OCI-LY7 (cell line): ENCODE data around the gene DRD1. TPM values are rescaled to one million over a fixed set of nuclear protein-coding genes. Genes with fewer than 3 reads are reported as not detected.

Experiments
- BruUV-seq: library from RNA; stranded (reverse); fragments of 400-500 nt; replicated peaks from 2 replicates; lab custom pipeline; 2021; lab: Mats Ljungman, UMichigan
- CTCF ChIA-PET: fragments of 300-600 bp; sonication (Branson Sonifier 250); formaldehyde crosslinking; loops from one replicate; lab custom pipeline; 2022; ENCODE audit warnings: antibody characterized with exemption; ENCODE audit not compliant: unreplicated experiment; lab: Charles Lee
- POLR2A ChIA-PET: fragments of 300-600 bp; sonication (Branson Sonifier 250); formaldehyde crosslinking; loops from one replicate; lab custom pipeline; 2022; ENCODE audit warnings: antibody characterized with exemption; lab: Charles Lee
- DNase-seq: peaks from one replicate; pipeline ENCODE4 v3.0.0-alpha.2; 2015; ENCODE audit warnings: low spot score
- H2AFZ ChIP-seq: fragments of 200-600 bp; sonication (generic), shearing (Covaris generic); 2 replicates; pipeline ENCODE4 v1.6.1; 2014; ENCODE audit warnings: mild to moderate bottlenecking, antibody characterized with exemption, low read length, moderate library complexity
- H3K27ac ChIP-seq: fragments of 200-600 bp; sonication (generic); 2 replicates; pipeline ENCODE4 v1.5.1; 2014; ENCODE audit warnings: mixed run types, low read depth, mild to moderate bottlenecking, moderate library complexity, low read length, inconsistent platforms; ENCODE audit not compliant: poor library complexity, severe bottlenecking
- H3K36me3 ChIP-seq: fragments of 200-600 bp; sonication (generic); 2 replicates; pipeline ENCODE4 v1.6.1; 2014; ENCODE audit warnings: mild to moderate bottlenecking, antibody characterized with exemption, low read length, moderate library complexity, mixed read lengths; ENCODE audit not compliant: insufficient read depth
- H3K4me1 ChIP-seq: fragments of 200-600 bp; sonication (generic); 2 replicates; pipeline ENCODE4 v1.5.1; 2014; ENCODE audit warnings: mild to moderate bottlenecking, low read length; ENCODE audit not compliant: insufficient read depth, poor library complexity, severe bottlenecking
- H3K4me2 ChIP-seq: fragments of 200-600 bp; sonication (generic); 2 replicates; pipeline ENCODE4 v1.6.1; 2014; ENCODE audit warnings: mild to moderate bottlenecking, low read length
- H3K4me3 ChIP-seq: fragments of 200-600 bp; sonication (generic); 2 replicates; pipeline ENCODE4 v1.5.1; 2014; ENCODE audit warnings: mild to moderate bottlenecking, low read depth, low read length; ENCODE audit not compliant: poor library complexity, severe bottlenecking
- H3K79me2 ChIP-seq: fragments of 200-600 bp; sonication (generic); 2 replicates; pipeline ENCODE4 v1.6.1; 2016; ENCODE audit warnings: low read depth, mild to moderate bottlenecking, low read length, moderate library complexity, mixed read lengths; ENCODE audit not compliant: insufficient read depth
- H3K9me2 ChIP-seq: fragments of 200-600 bp; sonication (generic); 2 replicates; pipeline ENCODE4 v1.6.1; 2016; ENCODE audit warnings: mild to moderate bottlenecking, low read length, mixed read lengths; ENCODE audit not compliant: insufficient read depth
- H3K9me3 ChIP-seq: fragments of 200-600 bp; sonication (generic); 2 replicates; pipeline ENCODE4 v1.6.1; 2014; ENCODE audit warnings: mild to moderate bottlenecking, mixed run types, low read length, mixed read lengths
- H4K20me1 ChIP-seq: fragments of 200-600 bp; sonication (generic); 2 replicates; pipeline ENCODE4 v1.6.1; 2014; ENCODE audit warnings: mild to moderate bottlenecking, antibody characterized with exemption, low read length, moderate library complexity, mixed read lengths; ENCODE audit not compliant: insufficient read depth
- EZH2phosphoT487 ChIP-seq: fragments of 200-600 bp; sonication (generic); IDR thresholded peaks from 2 replicates; pipeline ENCODE4 v1.6.1; 2018; ENCODE audit warnings: low read depth, borderline replicate concordance, mild to moderate bottlenecking, mixed run types, antibody characterized with exemption, low read length, moderate library complexity, mixed read lengths
- intact Hi-C: fragments of 100-400 bp; cut with micrococcal nuclease; formaldehyde crosslinking; loops from one replicate; pipeline ENCODE4 v1.10.0; 2022; ENCODE audit not compliant: unreplicated experiment
- total RNA-seq, 2 experiments: library from RNA; depleted of rRNA in 1 of 2; stranded (reverse); fragments of >200 nt in 1 of 2; shearing (Covaris generic) in 1 of 2; gene quantifications; 2 replicates each; pipeline ENCODE4 v1.2.3, GENCODE V29; 2014 to 2022
- TF ChIP-seq, protein P1 (sequence below): fragments of 200-600 bp; sonication (generic); conservative IDR thresholded peaks from 2 replicates; pipeline ENCODE4 v1.5.1; 2014; ENCODE audit warnings: mild to moderate bottlenecking, antibody characterized with exemption, low read length, moderate library complexity, mixed read lengths

The DRD1 gene
- total RNA-seq, 2 experiments from 2014 or later = not detected

DNA sequence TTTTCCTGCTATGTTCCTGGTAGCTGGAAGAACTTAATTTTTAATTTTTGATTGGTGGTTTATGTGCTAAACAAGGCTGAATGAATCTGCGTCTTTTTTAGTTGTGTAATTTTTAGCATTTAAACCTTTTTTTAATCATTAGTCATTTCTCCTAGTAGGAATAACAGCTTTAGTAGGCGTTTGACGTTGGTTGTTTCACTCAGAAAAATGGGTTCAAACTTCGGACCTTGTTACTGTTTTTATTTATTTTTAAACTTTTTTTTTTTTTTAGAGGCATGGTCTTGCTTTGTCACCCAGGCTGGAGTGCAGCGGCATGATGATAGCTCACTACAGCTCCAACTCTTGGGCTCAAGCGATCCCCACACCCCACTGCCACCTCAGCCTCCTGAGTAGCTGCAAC is 47.2 kb upstream of the DRD1 start:
- BruUV-seq = no TSS peak
- CTCF ChIA-PET = no interaction called here
- H4K20me1 ChIP-seq = peaks cover 29% of the 10 kb centered on the region

DNA sequence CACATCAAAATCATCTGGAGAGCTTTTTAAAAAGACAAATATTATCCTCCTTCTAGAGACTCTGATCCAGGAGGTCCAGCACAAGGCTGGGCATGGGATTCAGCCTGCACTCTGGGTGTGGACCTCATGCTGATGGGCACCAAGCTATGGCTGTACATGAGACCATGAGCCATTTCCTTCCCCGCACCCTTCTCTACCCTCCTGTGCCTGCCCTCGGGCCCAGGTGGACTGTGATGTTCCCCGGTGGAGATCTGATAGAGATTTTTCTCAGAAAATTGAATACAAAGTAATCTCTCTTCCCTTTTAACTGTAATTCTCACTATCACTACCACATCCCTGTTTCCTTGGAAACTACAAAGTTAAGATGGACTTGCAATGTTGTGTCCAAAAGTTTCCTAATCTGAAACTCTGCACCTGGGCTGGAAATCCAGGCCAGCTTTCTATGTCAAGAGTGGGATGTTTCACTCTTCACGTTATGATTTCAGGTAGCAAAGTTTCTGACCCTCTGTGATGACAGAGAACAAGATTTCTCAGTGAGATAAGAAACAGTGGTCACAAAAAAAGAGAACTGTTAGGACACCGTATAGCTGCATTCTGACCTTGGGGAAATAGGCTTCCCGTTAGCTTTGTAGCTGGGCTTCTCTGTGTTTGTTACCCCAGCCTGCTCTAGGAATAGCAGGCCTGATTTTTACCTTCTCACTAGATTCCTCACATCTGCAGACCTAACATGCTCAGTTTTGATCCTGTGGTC is 45.9 kb upstream of the DRD1 start:
- no peak overlapping the region for H3K4me2 ChIP-seq
- no peak for DNase-seq
- intact Hi-C loops = no loop called here
- no TSS peak for BruUV-seq
- H3K36me3 ChIP-seq = peaks cover 99% of the 10 kb centered on the region
- no peak overlapping the region for H3K4me3 ChIP-seq
- no peak overlapping the region for H3K27ac ChIP-seq
- H3K9me3 ChIP-seq = no peaks in the 10 kb centered on the region
- H2AFZ ChIP-seq = no peak overlapping the region
- peaks cover 40% of the 10 kb centered on the region for H4K20me1 ChIP-seq
- H3K4me1 ChIP-seq = no peaks in the 10 kb centered on the region
- H3K9me2 ChIP-seq = no peaks in the 10 kb centered on the region
- CTCF ChIA-PET = no interaction called here
- peaks cover 81% of the 10 kb centered on the region for H3K79me2 ChIP-seq
- TF ChIP-seq EZH2phosphoT487 = no peak
- TF ChIP-seq, protein P1, sequence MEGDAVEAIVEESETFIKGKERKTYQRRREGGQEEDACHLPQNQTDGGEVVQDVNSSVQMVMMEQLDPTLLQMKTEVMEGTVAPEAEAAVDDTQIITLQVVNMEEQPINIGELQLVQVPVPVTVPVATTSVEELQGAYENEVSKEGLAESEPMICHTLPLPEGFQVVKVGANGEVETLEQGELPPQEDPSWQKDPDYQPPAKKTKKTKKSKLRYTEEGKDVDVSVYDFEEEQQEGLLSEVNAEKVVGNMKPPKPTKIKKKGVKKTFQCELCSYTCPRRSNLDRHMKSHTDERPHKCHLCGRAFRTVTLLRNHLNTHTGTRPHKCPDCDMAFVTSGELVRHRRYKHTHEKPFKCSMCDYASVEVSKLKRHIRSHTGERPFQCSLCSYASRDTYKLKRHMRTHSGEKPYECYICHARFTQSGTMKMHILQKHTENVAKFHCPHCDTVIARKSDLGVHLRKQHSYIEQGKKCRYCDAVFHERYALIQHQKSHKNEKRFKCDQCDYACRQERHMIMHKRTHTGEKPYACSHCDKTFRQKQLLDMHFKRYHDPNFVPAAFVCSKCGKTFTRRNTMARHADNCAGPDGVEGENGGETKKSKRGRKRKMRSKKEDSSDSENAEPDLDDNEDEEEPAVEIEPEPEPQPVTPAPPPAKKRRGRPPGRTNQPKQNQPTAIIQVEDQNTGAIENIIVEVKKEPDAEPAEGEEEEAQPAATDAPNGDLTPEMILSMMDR = no peak
- POLR2A ChIA-PET = interaction anchor here (1.5 kb wide), 1 partner anchor 10 kb away, joined by 4 read pairs; no protein-coding TSS in a partner anchor

More for the DNA sequence above, 47.2 kb upstream of the DRD1 start:
- intact Hi-C loops = no loop called here
- no peak overlapping the region for H3K4me2 ChIP-seq
- POLR2A ChIA-PET = interaction anchor here (1.2 kb wide), 1 partner anchor 11 kb away, joined by 5 read pairs; no protein-coding TSS in a partner anchor
- no peak for DNase-seq
- peaks cover 99% of the 10 kb centered on the region for H3K36me3 ChIP-seq
- no peak overlapping the region for H3K4me3 ChIP-seq
- no peaks in the 10 kb centered on the region for H3K9me3 ChIP-seq
- no peak overlapping the region for H3K27ac ChIP-seq
- no peaks in the 10 kb centered on the region for H3K9me2 ChIP-seq
- no peak for TF ChIP-seq EZH2phosphoT487
- TF ChIP-seq, protein P1 = no peak
- H3K79me2 ChIP-seq = peaks cover 69% of the 10 kb centered on the region
- no peak overlapping the region for H2AFZ ChIP-seq
- H3K4me1 ChIP-seq = no peaks in the 10 kb centered on the region
